ENCODE measurements around the gene QPRT. TPM values are rescaled to one million over a fixed set of nuclear protein-coding genes. Genes with fewer than 3 reads are reported as not detected.
A peak's percentile ranks its signal among the peaks of the same experiment; 100 is the strongest.

QPRT gene
- total and polyA plus RNA-seq, 2 of the 8 experiments (the other 6 are each of a cell fraction or from before 2014, with no cell fraction given): 89.0 to 102 TPM

DNA sequence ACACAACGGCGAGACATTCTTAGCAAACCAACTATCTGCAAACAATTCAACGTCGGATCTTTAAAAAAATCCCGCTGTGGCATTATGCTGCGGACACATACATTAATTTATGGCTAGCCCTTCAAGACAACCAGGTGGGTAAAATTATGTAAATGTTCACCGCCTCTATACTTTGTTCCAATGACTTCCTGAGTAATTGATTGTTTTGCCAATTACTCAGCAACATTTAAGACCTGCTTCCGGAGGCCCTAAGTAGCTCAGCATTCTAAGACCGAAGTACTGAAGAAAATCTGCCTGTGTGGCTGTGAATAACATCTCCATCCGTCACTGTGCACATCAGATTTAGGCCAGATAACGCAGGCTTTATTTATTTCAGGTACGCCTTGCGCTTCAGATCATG is 23.3 kb downstream of the QPRT start:
- Histone ChIP-seq H3K79me2 (ENCODE audit: control insufficient read depth in 1 of 2, insufficient read depth in 2 of 2, low read length in 2 of 2) (no peaks in the 10 kb centered on the region), H4K8ac (ENCODE audit: extremely low read depth, insufficient read depth, low read length) (no peak overlapping the region), H3K9me3 (ENCODE audit: insufficient read depth in 2 of 2, low read depth in 1 of 2, low read length in 1 of 2) (0 out of 4 replicates have a peak, but pooled peaks cover 0 to 6% of the 10 kb centered on the region in 2 experiments), H4K91ac (replicated peaks; ENCODE audit: insufficient read length, low read length) (no peak overlapping the region), H3K27ac (ENCODE audit: low read depth, low read length) (no peak overlapping the region), H2BK5ac (ENCODE audit: low read depth, low read length) (no peak overlapping the region), H3K4me2 (ENCODE audit: insufficient read depth in 1 of 2, low read depth in 2 of 2, low read length in 2 of 2) (no peak overlapping the region), H2BK15ac (ENCODE audit: low read length) (no peak overlapping the region), H2AFZ (ENCODE audit: low read length) (no peak overlapping the region), H2BK20ac (ENCODE audit: low read length) (no peak overlapping the region), H4K20me1 (replicated peaks in 1 of 2; ENCODE audit: control insufficient read depth in 1 of 2, insufficient read depth in 2 of 2, low read length in 2 of 2) (no peaks in the 10 kb centered on the region), H3K36me3 (ENCODE audit: control insufficient read depth in 2 of 4, insufficient read depth in 4 of 4, low read length in 3 of 4) (peaks cover under 1 to 9% (median 5%) of the 10 kb centered on the region in 4 experiments; a peak in 7 of 8 replicates), H3K18ac (ENCODE audit: extremely low read depth, low read length) (no peak overlapping the region), H3K23me2 (ENCODE audit: low read depth, low read length) (no peaks in the 10 kb centered on the region), H3K56ac (replicated peaks; ENCODE audit: insufficient read length, low read depth, low read length) (no peak overlapping the region), H3K9ac (replicated peaks in 1 of 4; ENCODE audit: extremely low read depth in 1 of 4, low read depth in 3 of 4, low read length in 3 of 4) (0 out of 7 replicates have a peak overlapping the region, but pooled peaks of 1 of the 4 experiments have one; percentile 22), H3K23ac (ENCODE audit: insufficient read length) (no peak overlapping the region), H3K4me1 (replicated peaks in 1 of 4; ENCODE audit: control insufficient read depth in 3 of 4, insufficient read depth in 4 of 4, low read length in 3 of 4) (peaks cover 0 to 11% (median 5%) of the 10 kb centered on the region in 4 experiments; a peak in 5 of 7 replicates), H2BK12ac (ENCODE audit: low read depth, low read length) (no peak overlapping the region), H3K79me1 (ENCODE audit: low read depth, low read length) (no peaks in the 10 kb centered on the region), H2AK5ac (ENCODE audit: low read depth, low read length) (no peak overlapping the region), H3K4ac (replicated peaks; ENCODE audit: insufficient read length, low read depth, low read length) (no peak overlapping the region), H3K14ac (ENCODE audit: insufficient read length) (no peak overlapping the region), H3K27me3 (replicated peaks in 1 of 4; ENCODE audit: control insufficient read depth in 3 of 4, extremely low read depth in 1 of 4, insufficient read depth in 3 of 4, low read length in 3 of 4) (no peaks in the 10 kb centered on the region), H2BK120ac (replicated peaks; ENCODE audit: low read depth, low read length) (no peak overlapping the region), H4K5ac (ENCODE audit: insufficient read length, low read depth, low read length) (no peak overlapping the region), H3K4me3 (ENCODE audit: extremely low read depth in 1 of 4, insufficient read depth in 2 of 4, low read depth in 3 of 4, low read length in 4 of 4) (no peak overlapping the region)
- FAIRE-seq (no peak), DNase-seq (ENCODE audit: low read depth in 1 of 2, low spot score in 2 of 2) (no peak)
- whole genome bisulfite sequencing, 2 experiments (ENCODE audit: extremely low coverage in 1 of 2, insufficient coverage in 1 of 2, insufficient read length in 1 of 2, insufficient replicate concordance in 2 of 2, low coverage in 1 of 2, low lambda C conversion rate in 2 of 2, missing lambda C conversion rate in 1 of 2): 87% methylated on average over 13 of the region's 13 CpGs; no CpG with 5 or more reads in 1 of the 2 experiments
- ChIA-PET POLR2A (ENCODE audit: partially characterized antibody) (interaction anchor here (0.6 to 20.4 kb wide), 9 partner anchors 8 to 373 kb away, joined by 3 to 490 read pairs (median 4); partner anchors contain the start of genes KIF22 and TMEM219), CTCF (ENCODE audit: partially characterized antibody) (interaction anchor here (0.8 to 11.5 kb wide), 9 partner anchors 11 to 329 kb away, joined by 3 to 138 read pairs (median 4); partner anchors contain the start of genes QPRT and TLCD3B)
- no peak for TF ChIP-seq HDAC2 (IDR thresholded peaks at IDR 0.05; ENCODE audit: borderline replicate concordance in 1 of 2, low read depth in 2 of 2, low read length in 2 of 2)
- TF ChIP-seq POLR2A (IDR thresholded peaks at IDR 0.05; ENCODE audit: control extremely low read depth in 1 of 2, low read depth in 2 of 2, low read length in 2 of 2): no peak
- no peak for TF ChIP-seq KDM5A (IDR thresholded peaks at IDR 0.05; ENCODE audit: low read length)
- no peak for TF ChIP-seq POLR2AphosphoS5 (IDR thresholded peaks at IDR 0.05; ENCODE audit: low read depth, low read length)
- TF ChIP-seq NRF1 (IDR thresholded peaks at IDR 0.05; ENCODE audit: low read depth, low read length): no peak
- TF ChIP-seq YY1 (IDR thresholded peaks at IDR 0.05; ENCODE audit: low read depth, low read length): no peak
- no peak for TF ChIP-seq TBP (IDR thresholded peaks at IDR 0.05; ENCODE audit: low read depth, low read length)
- no peak for TF ChIP-seq CEBPB (IDR thresholded peaks at IDR 0.05; ENCODE audit: low read depth, low read length)
- no peak for TF ChIP-seq HDAC6 (IDR thresholded peaks at IDR 0.05; ENCODE audit: low read depth, low read length)
- TF ChIP-seq CHD1 (IDR thresholded peaks at IDR 0.05; ENCODE audit: low read depth, low read length): no peak
- TF ChIP-seq SUZ12 (IDR thresholded peaks at IDR 0.05; ENCODE audit: low read length): no peak
- TF ChIP-seq, protein P1, sequence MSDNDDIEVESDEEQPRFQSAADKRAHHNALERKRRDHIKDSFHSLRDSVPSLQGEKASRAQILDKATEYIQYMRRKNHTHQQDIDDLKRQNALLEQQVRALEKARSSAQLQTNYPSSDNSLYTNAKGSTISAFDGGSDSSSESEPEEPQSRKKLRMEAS (IDR thresholded peaks at IDR 0.05): no peak
- TF ChIP-seq, protein P2, sequence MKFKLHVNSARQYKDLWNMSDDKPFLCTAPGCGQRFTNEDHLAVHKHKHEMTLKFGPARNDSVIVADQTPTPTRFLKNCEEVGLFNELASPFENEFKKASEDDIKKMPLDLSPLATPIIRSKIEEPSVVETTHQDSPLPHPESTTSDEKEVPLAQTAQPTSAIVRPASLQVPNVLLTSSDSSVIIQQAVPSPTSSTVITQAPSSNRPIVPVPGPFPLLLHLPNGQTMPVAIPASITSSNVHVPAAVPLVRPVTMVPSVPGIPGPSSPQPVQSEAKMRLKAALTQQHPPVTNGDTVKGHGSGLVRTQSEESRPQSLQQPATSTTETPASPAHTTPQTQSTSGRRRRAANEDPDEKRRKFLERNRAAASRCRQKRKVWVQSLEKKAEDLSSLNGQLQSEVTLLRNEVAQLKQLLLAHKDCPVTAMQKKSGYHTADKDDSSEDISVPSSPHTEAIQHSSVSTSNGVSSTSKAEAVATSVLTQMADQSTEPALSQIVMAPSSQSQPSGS (IDR thresholded peaks at IDR 0.05; ENCODE audit: low read length): no peak
